ENCODE measurements around the gene UBTF. TPM values are rescaled to one million over a fixed set of nuclear protein-coding genes. Genes with fewer than 3 reads are reported as not detected.

Gene UBTF
- total and polyA plus RNA-seq, 2 of the 4 experiments (the other 2 are of a cell fraction), result 29.7 to 42.1 TPM

GRCh38 chr17:44202756-44203155 lies 16.7 kb downstream of the UBTF start:
- no peak overlapping the region for H4K91ac ChIP-seq (ENCODE audit: insufficient read depth, low read depth, low read length)
- no peaks in the 10 kb centered on the region for H3K27me3 ChIP-seq (ENCODE audit: control insufficient read depth, insufficient read depth, low read length)
- dilution Hi-C loops (cut with HindIII; ENCODE audit: low sequenced_read_pairs, unreplicated experiment) (no loop called here), in situ Hi-C loops (cut with MboI; ENCODE audit: low sequenced_read_pairs) (loop anchor here (25.0 kb wide), 2 partner anchors 310 to 435 kb away; partner anchors contain the start of gene GPATCH8), intact Hi-C loops (cut with micrococcal nuclease) (loop anchor here (5.0 kb wide), 3 partner anchors 125 to 320 kb away; partner anchors contain the start of gene GRN)
- POLR2A ChIA-PET (ENCODE audit: unreplicated experiment), result no interaction called here
- ATAC-seq (ENCODE audit: low read depth) (no peak), DNase-seq (no peak)
- H4K8ac ChIP-seq (ENCODE audit: low read depth in 2 of 2, low read length in 2 of 2), result 0 out of 4 replicates have a peak overlapping the region, but pooled peaks of 1 of the 2 experiments have one; percentile 55
- peak overlapping the region; percentile 2; the same call in 1 of the 2 replicates for H3K27ac ChIP-seq (ENCODE audit: insufficient read depth, low read length)
- H4K20me1 ChIP-seq (ENCODE audit: insufficient read depth, low read length), result peaks cover 9% of the 10 kb centered on the region; the same call in 1 of the 2 replicates
- H3K4ac ChIP-seq (ENCODE audit: low read depth, low read length), result peak overlapping the region; percentile 46; the same call in 1 of the 2 replicates
- peak overlapping the region; percentile 55 for H3K9ac ChIP-seq (ENCODE audit: low read depth, low read length)
- H2BK120ac ChIP-seq (ENCODE audit: low read depth, low read length), result no peak overlapping the region
- H3K14ac ChIP-seq (replicated peaks; ENCODE audit: low read depth, low read length), result no peak overlapping the region
- 0 out of 3 replicates have a peak overlapping the region, but pooled peaks have one; percentile 50 for H2BK15ac ChIP-seq (ENCODE audit: low read depth, low read length)
- peaks cover 20% of the 10 kb centered on the region for H3K9me1 ChIP-seq (ENCODE audit: insufficient read depth, low read length)
- H3K18ac ChIP-seq (ENCODE audit: low read depth, low read length), result no peak overlapping the region
- H2AK9ac ChIP-seq (replicated peaks; ENCODE audit: low read depth, low read length, poor library complexity), result peak overlapping the region; percentile 73
- H2BK5ac ChIP-seq (ENCODE audit: low read depth, low read length, poor library complexity, severe bottlenecking), result no peak overlapping the region
- no TSS peak for BruUV-seq (replicated peaks)
- H3K23ac ChIP-seq (ENCODE audit: low read depth, low read length), result no peak overlapping the region; the same call in 1 of the 2 replicates
- H3K36me3 ChIP-seq (ENCODE audit: control insufficient read depth, insufficient read depth, low read length), result peaks cover 15% of the 10 kb centered on the region
- H3K9me3 ChIP-seq (ENCODE audit: control insufficient read depth, insufficient read depth, low read length), result no peaks in the 10 kb centered on the region
- peaks cover 8 to 44% of the 10 kb centered on the region in 2 experiments; a peak in 3 of 4 replicates for H3K79me1 ChIP-seq (ENCODE audit: low read depth in 1 of 2, low read length in 2 of 2)
- no peak overlapping the region; the same call in 1 of the 2 replicates for H2AK5ac ChIP-seq (ENCODE audit: low read depth, low read length)
- H4K5ac ChIP-seq (ENCODE audit: low read depth, low read length), result peak overlapping the region; percentile 24; the same call in 1 of the 2 replicates
- H3K4me1 ChIP-seq (ENCODE audit: control insufficient read depth, insufficient read depth, low read length), result peaks cover 21% of the 10 kb centered on the region
- no peak overlapping the region for H3K4me2 ChIP-seq (ENCODE audit: low read depth, low read length)
- WGBS, 2 experiments (ENCODE audit: extremely low coverage in 2 of 2, insufficient read length in 1 of 2), result 81% methylated on average over 3 of the region's 4 CpGs; no CpG with 5 or more reads in 1 of the 2 experiments
- CTCF ChIA-PET, result interaction anchor here (0.6 kb wide), 1 partner anchor 431 kb away, joined by 5 read pairs; no protein-coding TSS in a partner anchor
- peak overlapping the region; percentile 2 for H2AFZ ChIP-seq (replicated peaks; ENCODE audit: low read length, poor library complexity)
- 0 out of 2 replicates have a peak overlapping the region, but pooled peaks have one; percentile 33 for H2BK20ac ChIP-seq (ENCODE audit: low read depth, low read length)
- no peak overlapping the region for H3K4me3 ChIP-seq (ENCODE audit: insufficient read depth, low read depth, low read length)
- no peak overlapping the region for H3K56ac ChIP-seq (ENCODE audit: extremely low read depth, insufficient read depth, low read length)
- TF ChIP-seq BHLHE40 (IDR thresholded peaks at IDR 0.05; ENCODE audit: low read depth, low read length) (no peak), MXI1 (IDR thresholded peaks at IDR 0.05; ENCODE audit: borderline replicate concordance, low read depth, low read length) (no peak), MAFK (IDR thresholded peaks at IDR 0.05; ENCODE audit: low read depth, low read length) (no peak), SMC3 (IDR thresholded peaks at IDR 0.05; ENCODE audit: low read depth, low read length) (no peak), USF2 (IDR thresholded peaks at IDR 0.05; ENCODE audit: low read depth, low read length) (no peak), RCOR1 (IDR thresholded peaks at IDR 0.05; ENCODE audit: insufficient replicate concordance, low read length) (no peak), CTCF (conservative IDR thresholded peaks at IDR 0.05; ENCODE audit: low read depth, low read length) (no peak), RFX5 (IDR thresholded peaks at IDR 0.05; ENCODE audit: low read depth, low read length) (no peak), CHD1 (IDR thresholded peaks at IDR 0.05; ENCODE audit: low read depth, low read length) (no peak), CEBPB (IDR thresholded peaks at IDR 0.05; ENCODE audit: low read depth, low read length) (no peak), POLR2A (IDR thresholded peaks at IDR 0.05; ENCODE audit: low read depth, low read length) (no peak), NFE2L2 (IDR thresholded peaks at IDR 0.05; ENCODE audit: low read depth, low read length) (no peak), ELK1 (IDR thresholded peaks at IDR 0.05; ENCODE audit: borderline replicate concordance, low read depth, low read length) (no peak), MAZ (IDR thresholded peaks at IDR 0.05; ENCODE audit: borderline replicate concordance, low read depth, low read length) (no peak), RAD21 (IDR thresholded peaks at IDR 0.05; ENCODE audit: low read length) (no peak), FOS (IDR thresholded peaks at IDR 0.05; ENCODE audit: low read depth, low read length) (no peak)

Measured in IMR-90 (cell line).